OCI-LY7 (cell line): ENCODE results near the gene TOB2. TPM values are rescaled to one million over a fixed set of nuclear protein-coding genes. Genes with fewer than 3 reads are reported as not detected.

Source experiments
- BruUV-seq: library from RNA; stranded (reverse); fragments of 400-500 nt; replicated peaks from 2 replicates; lab custom pipeline; 2021; lab: Mats Ljungman, UMichigan
- CTCF ChIA-PET: fragments of 300-600 bp; sonication (Branson Sonifier 250); formaldehyde crosslinking; loops from one replicate; lab custom pipeline; 2022; ENCODE audit warnings: antibody characterized with exemption; ENCODE audit not compliant: unreplicated experiment; lab: Charles Lee
- POLR2A ChIA-PET: fragments of 300-600 bp; sonication (Branson Sonifier 250); formaldehyde crosslinking; loops from one replicate; lab custom pipeline; 2022; ENCODE audit warnings: antibody characterized with exemption; lab: Charles Lee
- DNase-seq: peaks from one replicate; pipeline ENCODE4 v3.0.0-alpha.2; 2015; ENCODE audit warnings: low spot score
- H2AFZ ChIP-seq: fragments of 200-600 bp; sonication (generic), shearing (Covaris generic); 2 replicates; pipeline ENCODE4 v1.6.1; 2014; ENCODE audit warnings: mild to moderate bottlenecking, antibody characterized with exemption, low read length, moderate library complexity
- H3K27ac ChIP-seq: fragments of 200-600 bp; sonication (generic); 2 replicates; pipeline ENCODE4 v1.5.1; 2014; ENCODE audit warnings: mixed run types, low read depth, mild to moderate bottlenecking, moderate library complexity, low read length, inconsistent platforms; ENCODE audit not compliant: poor library complexity, severe bottlenecking
- H3K36me3 ChIP-seq: fragments of 200-600 bp; sonication (generic); 2 replicates; pipeline ENCODE4 v1.6.1; 2014; ENCODE audit warnings: mild to moderate bottlenecking, antibody characterized with exemption, low read length, moderate library complexity, mixed read lengths; ENCODE audit not compliant: insufficient read depth
- H3K4me1 ChIP-seq: fragments of 200-600 bp; sonication (generic); 2 replicates; pipeline ENCODE4 v1.5.1; 2014; ENCODE audit warnings: mild to moderate bottlenecking, low read length; ENCODE audit not compliant: insufficient read depth, poor library complexity, severe bottlenecking
- H3K4me2 ChIP-seq: fragments of 200-600 bp; sonication (generic); 2 replicates; pipeline ENCODE4 v1.6.1; 2014; ENCODE audit warnings: mild to moderate bottlenecking, low read length
- H3K4me3 ChIP-seq: fragments of 200-600 bp; sonication (generic); 2 replicates; pipeline ENCODE4 v1.5.1; 2014; ENCODE audit warnings: mild to moderate bottlenecking, low read depth, low read length; ENCODE audit not compliant: poor library complexity, severe bottlenecking
- H3K79me2 ChIP-seq: fragments of 200-600 bp; sonication (generic); 2 replicates; pipeline ENCODE4 v1.6.1; 2016; ENCODE audit warnings: low read depth, mild to moderate bottlenecking, low read length, moderate library complexity, mixed read lengths; ENCODE audit not compliant: insufficient read depth
- H3K9me2 ChIP-seq: fragments of 200-600 bp; sonication (generic); 2 replicates; pipeline ENCODE4 v1.6.1; 2016; ENCODE audit warnings: mild to moderate bottlenecking, low read length, mixed read lengths; ENCODE audit not compliant: insufficient read depth
- H3K9me3 ChIP-seq: fragments of 200-600 bp; sonication (generic); 2 replicates; pipeline ENCODE4 v1.6.1; 2014; ENCODE audit warnings: mild to moderate bottlenecking, mixed run types, low read length, mixed read lengths
- H4K20me1 ChIP-seq: fragments of 200-600 bp; sonication (generic); 2 replicates; pipeline ENCODE4 v1.6.1; 2014; ENCODE audit warnings: mild to moderate bottlenecking, antibody characterized with exemption, low read length, moderate library complexity, mixed read lengths; ENCODE audit not compliant: insufficient read depth
- EZH2phosphoT487 ChIP-seq: fragments of 200-600 bp; sonication (generic); IDR thresholded peaks from 2 replicates; pipeline ENCODE4 v1.6.1; 2018; ENCODE audit warnings: low read depth, borderline replicate concordance, mild to moderate bottlenecking, mixed run types, antibody characterized with exemption, low read length, moderate library complexity, mixed read lengths
- intact Hi-C: fragments of 100-400 bp; cut with micrococcal nuclease; formaldehyde crosslinking; loops from one replicate; pipeline ENCODE4 v1.10.0; 2022; ENCODE audit not compliant: unreplicated experiment
- total RNA-seq, 2 experiments: library from RNA; depleted of rRNA in 1 of 2; stranded (reverse); fragments of >200 nt in 1 of 2; shearing (Covaris generic) in 1 of 2; gene quantifications; 2 replicates each; pipeline ENCODE4 v1.2.3, GENCODE V29; 2014 to 2022
- TF ChIP-seq, protein P1 (sequence below): fragments of 200-600 bp; sonication (generic); conservative IDR thresholded peaks from 2 replicates; pipeline ENCODE4 v1.5.1; 2014; ENCODE audit warnings: mild to moderate bottlenecking, antibody characterized with exemption, low read length, moderate library complexity, mixed read lengths

TOB2 gene
- total RNA-seq, 2 experiments from 2014 or later: 13.5 to 27.0 TPM

DNA sequence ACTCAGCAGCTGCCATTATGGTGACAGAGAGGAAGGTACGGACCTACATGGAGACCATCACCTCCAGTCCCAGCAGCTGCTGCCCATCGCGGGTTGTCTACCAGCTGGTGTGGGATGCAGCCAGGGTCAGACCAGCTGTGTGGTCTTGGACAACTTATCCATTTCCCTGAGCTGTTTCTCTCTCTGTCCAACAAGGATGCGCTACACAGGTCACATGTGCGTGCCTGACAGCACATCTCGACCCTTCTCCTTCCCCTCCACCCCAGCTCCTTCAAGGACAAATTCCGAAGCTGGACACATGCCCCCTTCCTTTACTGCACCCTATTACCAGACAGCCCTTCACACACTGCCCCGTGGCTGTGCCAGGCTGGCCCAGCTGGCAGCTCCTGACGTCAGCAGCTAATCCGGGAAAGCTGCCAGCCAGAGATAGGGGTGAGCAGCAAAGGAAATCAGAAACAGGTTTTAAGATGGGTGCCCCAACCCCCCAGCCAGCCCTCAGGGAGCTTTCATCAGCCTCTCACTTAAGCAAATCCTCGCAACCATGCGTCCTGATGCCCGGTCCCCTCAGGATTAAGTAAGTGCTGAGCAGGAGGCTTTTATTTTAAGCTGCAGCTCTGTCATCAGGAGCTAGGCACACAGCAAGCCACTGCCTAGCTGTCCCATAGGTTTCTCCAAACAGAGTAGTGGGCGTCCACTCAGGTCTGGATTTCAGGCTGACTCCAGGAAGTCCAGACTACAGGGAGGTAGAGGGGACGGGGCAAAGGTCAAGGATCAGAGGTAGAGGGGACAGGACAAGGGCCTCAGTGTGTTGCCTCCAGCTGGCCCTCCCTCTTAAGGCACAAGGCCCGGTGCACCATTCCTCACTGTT lies 44.6 kb downstream of the TOB2 start:
- no peak for DNase-seq
- Histone ChIP-seq H3K27ac (no peak overlapping the region), H3K4me1 (peaks cover 3% of the 10 kb centered on the region), H3K9me3 (no peaks in the 10 kb centered on the region), H3K79me2 (no peaks in the 10 kb centered on the region), H3K4me2 (no peak overlapping the region), H2AFZ (no peak overlapping the region), H3K9me2 (no peaks in the 10 kb centered on the region), H3K36me3 (peaks cover 3% of the 10 kb centered on the region; the same call in 1 of the 2 replicates), H3K4me3 (no peak overlapping the region), H4K20me1 (no peaks in the 10 kb centered on the region)
- no TSS peak for BruUV-seq
- TF ChIP-seq, protein P1, sequence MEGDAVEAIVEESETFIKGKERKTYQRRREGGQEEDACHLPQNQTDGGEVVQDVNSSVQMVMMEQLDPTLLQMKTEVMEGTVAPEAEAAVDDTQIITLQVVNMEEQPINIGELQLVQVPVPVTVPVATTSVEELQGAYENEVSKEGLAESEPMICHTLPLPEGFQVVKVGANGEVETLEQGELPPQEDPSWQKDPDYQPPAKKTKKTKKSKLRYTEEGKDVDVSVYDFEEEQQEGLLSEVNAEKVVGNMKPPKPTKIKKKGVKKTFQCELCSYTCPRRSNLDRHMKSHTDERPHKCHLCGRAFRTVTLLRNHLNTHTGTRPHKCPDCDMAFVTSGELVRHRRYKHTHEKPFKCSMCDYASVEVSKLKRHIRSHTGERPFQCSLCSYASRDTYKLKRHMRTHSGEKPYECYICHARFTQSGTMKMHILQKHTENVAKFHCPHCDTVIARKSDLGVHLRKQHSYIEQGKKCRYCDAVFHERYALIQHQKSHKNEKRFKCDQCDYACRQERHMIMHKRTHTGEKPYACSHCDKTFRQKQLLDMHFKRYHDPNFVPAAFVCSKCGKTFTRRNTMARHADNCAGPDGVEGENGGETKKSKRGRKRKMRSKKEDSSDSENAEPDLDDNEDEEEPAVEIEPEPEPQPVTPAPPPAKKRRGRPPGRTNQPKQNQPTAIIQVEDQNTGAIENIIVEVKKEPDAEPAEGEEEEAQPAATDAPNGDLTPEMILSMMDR: no peak
- TF ChIP-seq EZH2phosphoT487: no peak
- ChIA-PET CTCF (no interaction called here), POLR2A (no interaction called here)
- intact Hi-C loops: loop anchor here (5.0 kb wide), 1 partner anchor 195 kb away; no protein-coding TSS in a partner anchor

DNA sequence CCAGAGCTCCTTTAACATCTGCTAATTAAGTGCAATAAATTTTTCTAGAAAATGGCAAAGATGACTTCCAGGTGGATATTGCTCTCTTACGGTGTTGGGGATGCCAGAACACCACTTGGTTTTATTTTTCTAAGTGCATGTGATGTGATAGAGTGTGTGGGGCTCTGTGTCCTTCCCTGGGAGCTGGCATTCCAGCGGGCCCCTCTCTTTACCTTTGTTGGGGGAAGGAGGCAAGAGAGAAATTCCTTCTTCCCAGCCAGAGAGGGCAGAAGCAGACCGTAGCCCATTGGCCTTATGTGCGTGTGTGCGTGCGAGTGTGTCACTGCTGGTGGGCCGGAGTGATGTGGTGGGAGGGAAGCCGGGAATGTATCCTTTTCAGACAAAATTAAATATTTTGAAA lies 47.7 kb downstream of the TOB2 start:
- H3K4me1 ChIP-seq: no peaks in the 10 kb centered on the region
- CTCF ChIA-PET: no interaction called here
- peaks cover 16% of the 10 kb centered on the region; the same call in 1 of the 2 replicates for H3K36me3 ChIP-seq
- no peak overlapping the region for H3K4me3 ChIP-seq
- H4K20me1 ChIP-seq: no peaks in the 10 kb centered on the region
- no peaks in the 10 kb centered on the region for H3K9me3 ChIP-seq
- no peak overlapping the region for H2AFZ ChIP-seq
- no peak overlapping the region for H3K27ac ChIP-seq
- H3K4me2 ChIP-seq: no peak overlapping the region
- no TSS peak for BruUV-seq
- intact Hi-C loops: no loop called here
- POLR2A ChIA-PET: no interaction called here
- TF ChIP-seq EZH2phosphoT487: no peak
- TF ChIP-seq, protein P1: no peak
- H3K79me2 ChIP-seq: no peaks in the 10 kb centered on the region
- no peak for DNase-seq
- H3K9me2 ChIP-seq: no peaks in the 10 kb centered on the region

DNA sequence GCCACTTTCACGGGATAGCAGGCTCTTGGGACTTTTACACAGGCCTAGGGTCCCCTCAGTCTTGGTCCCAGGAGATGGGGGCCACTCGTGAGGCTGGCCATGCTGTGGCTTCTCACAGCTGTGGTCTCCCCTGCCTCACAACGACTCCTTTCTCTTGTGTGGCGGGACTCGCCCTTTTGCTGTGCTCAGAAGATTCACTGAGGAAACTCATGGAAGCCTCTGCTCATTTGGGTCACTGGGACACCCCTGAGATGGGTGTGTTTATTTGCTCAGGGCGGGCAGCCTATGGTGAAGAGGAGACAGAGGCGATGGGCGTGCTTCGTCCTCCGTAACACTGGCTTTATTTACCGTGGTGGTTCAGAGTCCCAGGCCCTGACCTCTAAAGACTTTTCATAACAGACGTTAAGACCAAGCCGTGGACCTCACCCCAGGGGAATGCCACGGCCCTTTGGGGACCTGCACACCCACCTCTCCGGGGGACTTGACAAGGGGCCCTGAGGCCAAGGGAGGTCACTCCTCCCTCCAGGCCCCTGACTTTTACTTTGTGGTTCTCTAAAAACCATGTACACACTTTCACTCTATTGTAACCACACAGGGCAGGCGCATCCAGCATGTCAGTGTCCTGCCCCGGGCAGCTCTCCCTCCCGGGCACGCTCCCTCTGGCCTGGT lies 49.3 kb downstream of the TOB2 start:
- no peak overlapping the region for H3K4me2 ChIP-seq
- intact Hi-C loops: no loop called here
- H3K4me1 ChIP-seq: no peaks in the 10 kb centered on the region
- TF ChIP-seq EZH2phosphoT487: no peak
- TF ChIP-seq, protein P1: no peak
- H4K20me1 ChIP-seq: no peaks in the 10 kb centered on the region
- no peaks in the 10 kb centered on the region for H3K79me2 ChIP-seq
- H3K36me3 ChIP-seq: peaks cover 16% of the 10 kb centered on the region; the same call in 1 of the 2 replicates
- ChIA-PET CTCF (no interaction called here), POLR2A (no interaction called here)
- DNase-seq: no peak
- no peak overlapping the region for H2AFZ ChIP-seq
- no peaks in the 10 kb centered on the region for H3K9me3 ChIP-seq
- no peak overlapping the region for H3K27ac ChIP-seq
- H3K9me2 ChIP-seq: no peaks in the 10 kb centered on the region
- BruUV-seq: no TSS peak
- no peak overlapping the region for H3K4me3 ChIP-seq
